SK-N-MC (cell line): ENCODE data around the gene MTFR1L.

Experiments
- EZH2 ChIP-seq: fragments of 200-600 bp; sonication (generic); IDR thresholded peaks from one replicate; pipeline ENCODE4 v1.6.1; 2017; ENCODE audit warnings: antibody characterized with exemption
- POLR2AphosphoS5 ChIP-seq: IDR thresholded peaks from 2 replicates; pipeline ENCODE4 v1.6.1; 2012; ENCODE audit warnings: mild to moderate bottlenecking, low read depth, low read length, borderline replicate concordance

DNA sequence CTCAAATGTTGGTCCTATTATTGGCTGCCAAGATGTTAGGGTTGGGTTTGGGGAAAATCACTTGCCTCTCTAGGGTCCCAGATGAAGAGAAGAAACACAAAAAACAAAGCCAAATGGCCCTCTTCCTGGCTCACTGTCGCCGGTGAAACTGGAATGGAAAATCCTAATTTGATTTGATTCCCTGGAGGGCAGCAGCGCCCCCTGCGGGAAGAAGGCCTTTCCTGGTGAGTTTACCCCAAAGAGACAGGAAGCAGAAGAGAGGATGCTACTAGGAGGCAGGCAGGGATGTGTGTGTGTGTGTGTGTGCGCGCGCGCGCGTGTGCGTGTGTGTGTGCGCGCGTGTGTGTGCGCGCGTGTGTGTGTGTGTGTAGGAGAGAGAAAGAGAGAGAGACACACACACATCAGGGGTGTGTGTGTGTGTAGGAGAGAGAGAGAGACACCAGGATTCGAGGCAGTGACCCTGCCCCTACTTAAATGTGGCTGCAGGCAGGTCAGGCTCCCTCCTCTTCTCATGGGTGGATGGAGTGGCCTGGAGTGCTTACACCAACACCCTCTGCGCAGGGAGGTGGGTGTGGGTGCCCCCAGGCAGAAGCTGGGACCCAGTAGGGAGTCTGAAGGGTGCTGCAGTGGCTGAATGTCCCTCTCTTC lies 22.8 kb upstream of the MTFR1L start:
- TF ChIP-seq POLR2AphosphoS5, result no peak
- TF ChIP-seq EZH2, result no peak
